Measurements from ENCODE around the gene RNF157. TPM values are rescaled to one million over a fixed set of nuclear protein-coding genes. Genes with fewer than 3 reads are reported as not detected.
A peak's percentile ranks its signal among the peaks of the same experiment; 100 is the strongest.

RNF157 gene
- total RNA-seq, 1 experiment from 2014 or later, result 29.3 TPM

DNA sequence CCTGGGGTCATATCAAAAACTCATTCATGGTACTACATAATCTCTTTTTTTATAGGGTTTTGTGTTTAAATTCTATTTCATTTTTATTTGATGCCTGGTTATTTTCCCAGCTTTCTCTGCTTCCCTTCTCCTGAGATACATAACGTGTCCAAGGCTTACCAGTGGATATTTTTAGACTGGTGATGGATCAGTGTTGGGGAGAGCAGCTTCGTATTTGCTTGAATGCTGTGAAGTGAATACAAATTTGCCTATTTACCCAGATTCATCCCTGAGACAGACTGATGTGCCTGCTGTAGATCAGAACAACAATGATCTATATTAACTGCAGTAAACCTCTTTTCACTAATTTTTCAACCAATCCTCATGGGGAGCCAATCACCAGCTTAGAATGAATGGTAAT lies 56.0 kb downstream of the RNF157 start:
- TF ChIP-seq CTCF (IDR thresholded peaks at IDR 0.05; ENCODE audit: insufficient read depth in 1 of 2, low read depth in 1 of 2, low read length in 1 of 2, severe bottlenecking in 1 of 2, unreplicated experiment in 1 of 2), result no peak
- Histone ChIP-seq H3K27me3 (replicated peaks; ENCODE audit: control insufficient read depth, insufficient read depth, low read length) (no peaks in the 10 kb centered on the region), H3K9me3 (no peaks in the 10 kb centered on the region), H3K4me3 (ENCODE audit: low read depth, low read length) (no peak overlapping the region), H3K4me1 (peaks cover 7% of the 10 kb centered on the region), H3K36me3 (ENCODE audit: control insufficient read depth, insufficient read depth, low read length) (no peaks in the 10 kb centered on the region; the same call in 1 of the 2 replicates)
- BruUV-seq (replicated peaks), result no TSS peak
- Mint-ChIP-seq H3K27ac (ENCODE audit: unreplicated experiment) (no peak overlapping the region), H3K36me3 (ENCODE audit: insufficient read depth, unreplicated experiment) (no peaks in the 10 kb centered on the region), H3K27me3 (ENCODE audit: insufficient read depth, unreplicated experiment) (no peaks in the 10 kb centered on the region), H3K4me1 (ENCODE audit: low read depth, unreplicated experiment) (peaks cover 6% of the 10 kb centered on the region), H3K4me3 (ENCODE audit: unreplicated experiment) (no peak overlapping the region), H3K9me3 (ENCODE audit: unreplicated experiment) (no peaks in the 10 kb centered on the region)
- POLR2A ChIA-PET, result no interaction called here
- CTCF ChIA-PET, result interaction anchor here (0.7 kb wide), 1 partner anchor 1041 kb away, joined by 4 read pairs; no protein-coding TSS in a partner anchor
- intact Hi-C loops (cut with micrococcal nuclease; ENCODE audit: unreplicated experiment), result loop anchor here (5.0 kb wide), 1 partner anchor 93 kb away; no protein-coding TSS in a partner anchor
- no peak for DNase-seq

- no peaks in the 10 kb centered on the region for H3K27me3 ChIP-seq (replicated peaks; ENCODE audit: control insufficient read depth, insufficient read depth, low read length)
- ChIA-PET CTCF (interaction anchor here (0.5 to 2.9 kb wide), 29 partner anchors 8 to 438 kb away, joined by 3 to 16 read pairs (median 4); partner anchors contain the start of genes EXOC7 and UBALD2), POLR2A (interaction anchor here (0.6 to 1.0 kb wide), 3 partner anchors 9 to 83 kb away, joined by 3 to 5 read pairs (median 3); partner anchors contain the start of gene UBALD2)
- DNase-seq, result peak; percentile 89 to 93
- intact Hi-C loops (cut with micrococcal nuclease; ENCODE audit: unreplicated experiment), result loop anchor here (1.0 to 5.0 kb wide), 2 partner anchors 95 to 168 kb away; no protein-coding TSS in a partner anchor
- TF ChIP-seq CTCF (IDR thresholded peaks at IDR 0.05; ENCODE audit: insufficient read depth in 1 of 2, low read depth in 1 of 2, low read length in 1 of 2, severe bottlenecking in 1 of 2, unreplicated experiment in 1 of 2), result peak; percentile 88 to 90
- peaks cover 7% of the 10 kb centered on the region for H3K4me1 ChIP-seq
- no peaks in the 10 kb centered on the region; the same call in 1 of the 2 replicates for H3K36me3 ChIP-seq (ENCODE audit: control insufficient read depth, insufficient read depth, low read length)
- H3K9me3 Mint-ChIP-seq (ENCODE audit: unreplicated experiment), result no peaks in the 10 kb centered on the region
- no peak overlapping the region for H3K27ac Mint-ChIP-seq (ENCODE audit: unreplicated experiment)
- H3K9me3 ChIP-seq, result no peaks in the 10 kb centered on the region
- peaks cover 6% of the 10 kb centered on the region for H3K4me1 Mint-ChIP-seq (ENCODE audit: low read depth, unreplicated experiment)
- no peak overlapping the region for H3K4me3 ChIP-seq (ENCODE audit: low read depth, low read length)
- no TSS peak for BruUV-seq (replicated peaks)
- H3K36me3 Mint-ChIP-seq (ENCODE audit: insufficient read depth, unreplicated experiment), result no peaks in the 10 kb centered on the region
- H3K27me3 Mint-ChIP-seq (ENCODE audit: insufficient read depth, unreplicated experiment), result no peaks in the 10 kb centered on the region
- H3K4me3 Mint-ChIP-seq (ENCODE audit: unreplicated experiment), result no peak overlapping the region
These were observed 58.1 kb downstream of the RNF157 start for GRCh38 chr17:76182016-76182764.

DNA sequence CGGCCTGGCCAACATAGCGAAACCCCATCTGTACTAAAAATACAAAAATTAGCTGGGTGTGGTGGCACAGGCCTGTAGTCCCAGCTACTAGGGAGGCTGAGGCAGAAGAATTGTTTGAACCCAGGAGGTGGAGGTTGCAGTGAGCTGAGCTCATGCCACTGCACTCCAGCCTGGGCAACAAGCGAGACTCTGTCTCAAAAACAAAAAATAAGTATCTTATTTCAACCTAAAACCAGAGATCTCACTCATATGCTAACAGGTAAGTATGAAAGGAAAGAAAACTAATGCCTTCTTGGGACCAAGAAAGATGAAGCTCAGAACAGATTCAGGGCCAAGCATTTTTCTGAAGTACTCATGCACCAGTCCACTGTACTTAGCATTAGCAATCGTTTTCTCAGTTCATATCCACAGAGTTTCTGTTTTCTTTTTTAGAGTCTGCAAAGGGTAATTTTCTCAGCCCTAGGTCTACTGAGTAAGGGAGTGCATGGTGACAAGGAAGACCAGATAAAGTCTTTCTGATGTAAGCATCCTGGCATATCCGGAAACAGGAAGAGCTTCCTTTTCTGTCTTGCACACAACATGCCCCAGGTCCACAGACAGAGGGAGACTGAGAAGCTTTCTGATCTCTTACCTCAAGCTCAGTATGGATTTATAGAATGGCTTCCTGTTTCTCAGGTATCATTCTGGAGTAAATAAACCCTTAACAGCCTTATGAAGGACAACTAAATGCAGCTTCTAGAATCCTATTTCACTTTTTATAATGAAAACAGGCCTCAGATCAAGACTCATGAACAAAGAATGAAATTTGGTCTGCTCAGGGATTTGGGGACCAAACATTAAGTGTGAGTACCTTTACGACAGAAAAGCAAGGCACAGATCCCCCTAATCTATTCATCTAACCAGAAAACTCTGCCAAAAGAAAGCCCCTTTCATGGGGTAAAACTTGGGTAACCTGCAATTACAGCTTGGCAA lies 60.5 kb downstream of the RNF157 start:
- no peaks in the 10 kb centered on the region for H3K36me3 Mint-ChIP-seq (ENCODE audit: insufficient read depth, unreplicated experiment)

More for the DNA sequence above, 60.5 kb downstream of the RNF157 start:
- Mint-ChIP-seq H3K27ac (ENCODE audit: unreplicated experiment) (no peak overlapping the region), H3K27me3 (ENCODE audit: insufficient read depth, unreplicated experiment) (no peaks in the 10 kb centered on the region), H3K4me1 (ENCODE audit: low read depth, unreplicated experiment) (peaks cover 3% of the 10 kb centered on the region), H3K9me3 (ENCODE audit: unreplicated experiment) (no peaks in the 10 kb centered on the region), H3K4me3 (ENCODE audit: unreplicated experiment) (no peak overlapping the region)
- no peak overlapping the region for H3K4me3 ChIP-seq (ENCODE audit: low read depth, low read length)
- intact Hi-C loops (cut with micrococcal nuclease; ENCODE audit: unreplicated experiment), result loop anchor here (5.0 kb wide), 1 partner anchor 98 kb away; no protein-coding TSS in a partner anchor
- CTCF ChIA-PET, result interaction anchor here (0.7 to 2.9 kb wide), 9 partner anchors 10 to 130 kb away, joined by 3 to 16 read pairs (median 5); no protein-coding TSS in a partner anchor
- peak in 1 of 2 experiments; percentile 18 for TF ChIP-seq CTCF (IDR thresholded peaks at IDR 0.05; ENCODE audit: insufficient read depth in 1 of 2, low read depth in 1 of 2, low read length in 1 of 2, severe bottlenecking in 1 of 2, unreplicated experiment in 1 of 2)
- BruUV-seq (replicated peaks), result no TSS peak
- no peaks in the 10 kb centered on the region for H3K9me3 ChIP-seq
- H3K27me3 ChIP-seq (replicated peaks; ENCODE audit: control insufficient read depth, insufficient read depth, low read length), result no peaks in the 10 kb centered on the region
- H3K4me1 ChIP-seq, result peaks cover 4% of the 10 kb centered on the region
- no peaks in the 10 kb centered on the region; the same call in 1 of the 2 replicates for H3K36me3 ChIP-seq (ENCODE audit: control insufficient read depth, insufficient read depth, low read length)
- POLR2A ChIA-PET, result interaction anchor here (0.5 to 0.6 kb wide), 2 partner anchors 12 to 115 kb away, joined by 3 to 6 read pairs; no protein-coding TSS in a partner anchor
- DNase-seq, result no peak

Measured in Caco-2 (cell line).